Neural crest cell (in vitro differentiated cells): ENCODE results near the gene LRRC36. TPM values are rescaled to one million over a fixed set of nuclear protein-coding genes. Genes with fewer than 3 reads are reported as not detected.

Experiments
- DNase-seq: peaks from one replicate; pipeline ENCODE4 v3.0.0; 2021; ENCODE audit warnings: low read depth, mixed read lengths, low spot score
- H3K27ac Mint-ChIP-seq: one replicate; pipeline ENCODE4 v1.8.0; 2021; ENCODE audit warnings: mild to moderate bottlenecking, mixed read lengths; ENCODE audit not compliant: unreplicated experiment
- H3K27me3 Mint-ChIP-seq: 2 replicates; pipeline ENCODE4 v1.8.0; 2021; ENCODE audit warnings: low read depth, mild to moderate bottlenecking, mixed read lengths
- H3K36me3 Mint-ChIP-seq: 2 replicates; pipeline ENCODE4 v1.8.0; 2021; ENCODE audit warnings: low read depth, mild to moderate bottlenecking, mixed read lengths
- H3K4me1 Mint-ChIP-seq: 2 replicates; pipeline ENCODE4 v1.8.0; 2021; ENCODE audit warnings: mixed read lengths
- H3K4me3 Mint-ChIP-seq: one replicate; pipeline ENCODE4 v1.8.0; 2021; ENCODE audit warnings: mild to moderate bottlenecking, mixed read lengths
- H3K9me3 Mint-ChIP-seq: 2 replicates; pipeline ENCODE4 v1.8.0; 2021; ENCODE audit warnings: mixed read lengths
- total RNA-seq: library from RNA; stranded (reverse); gene quantifications from 2 replicates; pipeline ENCODE4 v1.2.1, GENCODE V29; 2021
- TF ChIP-seq, protein P1 (sequence below): fragments of 200-600 bp; sonication (generic); conservative IDR thresholded peaks from 2 replicates; pipeline ENCODE4 v1.5.0; 2021; ENCODE audit warnings: antibody characterized with exemption, mild to moderate bottlenecking

LRRC36 gene
- total RNA-seq, 1 donor from 2014 or later, result 0.21 TPM

- Mint-ChIP-seq H3K27ac (peak overlapping the region; percentile 9), H3K27me3 (peaks cover 8% of the 10 kb centered on the region), H3K9me3 (no peaks in the 10 kb centered on the region)
Observed at GRCh38 chr16:67298277-67298676, 28.3 kb upstream of the LRRC36 start.

GRCh38 chr16:67299269-67299668 lies 27.3 kb upstream of the LRRC36 start:
- Mint-ChIP-seq H3K36me3 (no peaks in the 10 kb centered on the region), H3K27ac (no peak overlapping the region), H3K4me1 (no peaks in the 10 kb centered on the region), H3K4me3 (no peak overlapping the region), H3K9me3 (no peaks in the 10 kb centered on the region), H3K27me3 (peaks cover 10% of the 10 kb centered on the region)
- TF ChIP-seq, protein P1, sequence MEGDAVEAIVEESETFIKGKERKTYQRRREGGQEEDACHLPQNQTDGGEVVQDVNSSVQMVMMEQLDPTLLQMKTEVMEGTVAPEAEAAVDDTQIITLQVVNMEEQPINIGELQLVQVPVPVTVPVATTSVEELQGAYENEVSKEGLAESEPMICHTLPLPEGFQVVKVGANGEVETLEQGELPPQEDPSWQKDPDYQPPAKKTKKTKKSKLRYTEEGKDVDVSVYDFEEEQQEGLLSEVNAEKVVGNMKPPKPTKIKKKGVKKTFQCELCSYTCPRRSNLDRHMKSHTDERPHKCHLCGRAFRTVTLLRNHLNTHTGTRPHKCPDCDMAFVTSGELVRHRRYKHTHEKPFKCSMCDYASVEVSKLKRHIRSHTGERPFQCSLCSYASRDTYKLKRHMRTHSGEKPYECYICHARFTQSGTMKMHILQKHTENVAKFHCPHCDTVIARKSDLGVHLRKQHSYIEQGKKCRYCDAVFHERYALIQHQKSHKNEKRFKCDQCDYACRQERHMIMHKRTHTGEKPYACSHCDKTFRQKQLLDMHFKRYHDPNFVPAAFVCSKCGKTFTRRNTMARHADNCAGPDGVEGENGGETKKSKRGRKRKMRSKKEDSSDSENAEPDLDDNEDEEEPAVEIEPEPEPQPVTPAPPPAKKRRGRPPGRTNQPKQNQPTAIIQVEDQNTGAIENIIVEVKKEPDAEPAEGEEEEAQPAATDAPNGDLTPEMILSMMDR, result no peak
- DNase-seq, result no peak

More at GRCh38 chr16:67298277-67298676, 28.3 kb upstream of the LRRC36 start:
- no peaks in the 10 kb centered on the region for H3K4me1 Mint-ChIP-seq
- H3K4me3 Mint-ChIP-seq, result no peak overlapping the region
- H3K36me3 Mint-ChIP-seq, result no peaks in the 10 kb centered on the region
- no peak for DNase-seq
- TF ChIP-seq, protein P1, result no peak

DNA sequence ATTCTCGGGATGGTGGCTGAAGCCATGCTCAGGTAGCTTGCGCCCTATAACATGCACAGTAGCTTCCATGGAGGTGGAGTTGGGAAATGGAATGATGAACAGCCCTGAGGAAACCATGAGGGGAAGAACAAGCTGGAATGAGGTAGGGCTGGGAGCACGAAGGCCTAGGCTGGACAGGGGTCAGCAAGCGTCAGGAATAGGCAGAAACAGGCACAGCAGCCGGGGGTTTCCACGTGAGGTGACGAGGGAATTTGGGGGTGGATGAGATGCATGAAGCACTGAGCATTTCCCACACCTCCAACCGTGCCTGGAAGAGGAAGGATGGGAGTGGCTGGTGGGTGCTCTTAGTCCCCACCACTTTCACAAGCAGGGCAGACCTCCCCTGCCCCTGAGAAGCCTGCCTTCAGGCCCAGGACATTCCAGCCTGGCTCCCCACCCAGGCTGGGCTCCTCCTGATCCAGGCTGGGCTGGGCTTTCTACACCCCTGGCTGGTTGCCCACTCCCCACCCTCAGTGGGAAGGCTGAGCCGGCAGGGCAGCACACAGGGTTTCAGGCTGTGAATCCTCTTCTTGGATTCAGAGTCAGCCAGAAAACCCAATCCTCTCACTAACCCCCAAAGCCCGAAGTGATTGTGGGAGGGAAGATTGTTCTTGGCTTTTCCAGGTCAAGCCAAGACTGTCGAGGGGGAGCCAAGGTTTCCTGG lies 25.4 kb upstream of the LRRC36 start:
- H3K4me3 Mint-ChIP-seq, result no peak overlapping the region
- TF ChIP-seq, protein P1, result no peak
- no peaks in the 10 kb centered on the region for H3K36me3 Mint-ChIP-seq
- no peaks in the 10 kb centered on the region for H3K4me1 Mint-ChIP-seq
- DNase-seq, result no peak
- no peak overlapping the region for H3K27ac Mint-ChIP-seq
- H3K27me3 Mint-ChIP-seq, result peaks cover 6% of the 10 kb centered on the region
- peaks cover 3% of the 10 kb centered on the region for H3K9me3 Mint-ChIP-seq

- Mint-ChIP-seq H3K4me1 (no peaks in the 10 kb centered on the region), H3K27me3 (peaks cover 3% of the 10 kb centered on the region), H3K27ac (no peak overlapping the region), H3K9me3 (peaks cover 3% of the 10 kb centered on the region), H3K4me3 (no peak overlapping the region), H3K36me3 (no peaks in the 10 kb centered on the region)
- TF ChIP-seq, protein P1, result no peak
- no peak for DNase-seq
Observed at GRCh38 chr16:67302076-67302475, 24.5 kb upstream of the LRRC36 start.

GRCh38 chr16:67302970-67303369 lies 23.6 kb upstream of the LRRC36 start:
- Mint-ChIP-seq H3K9me3 (peaks cover 3% of the 10 kb centered on the region), H3K27me3 (peaks cover 3% of the 10 kb centered on the region), H3K4me3 (no peak overlapping the region), H3K4me1 (no peaks in the 10 kb centered on the region), H3K36me3 (no peaks in the 10 kb centered on the region), H3K27ac (no peak overlapping the region)
- DNase-seq, result no peak
- TF ChIP-seq, protein P1, result no peak
